Measurements from ENCODE around the gene MDM2. TPM values are rescaled to one million over a fixed set of nuclear protein-coding genes. Genes with fewer than 3 reads are reported as not detected.

The MDM2 gene
- total and polyA plus RNA-seq, 2 of the 8 experiments (the other 6 are each of a cell fraction or from before 2014, with no cell fraction given) = 15.1 to 115 TPM

- H3K23me2 ChIP-seq (ENCODE audit: low read depth, low read length) = no peaks in the 10 kb centered on the region
- H2AFZ ChIP-seq (ENCODE audit: low read length) = no peak overlapping the region
- no peak overlapping the region for H3K14ac ChIP-seq (ENCODE audit: insufficient read length)
- no peak overlapping the region for H2AK5ac ChIP-seq (ENCODE audit: low read depth, low read length)
- H3K4me3 ChIP-seq (ENCODE audit: extremely low read depth in 1 of 4, insufficient read depth in 2 of 4, low read depth in 3 of 4, low read length in 4 of 4) = no peak overlapping the region
- no peaks in the 10 kb centered on the region for H3K79me1 ChIP-seq (ENCODE audit: low read depth, low read length)
- no peak for DNase-seq (ENCODE audit: low read depth in 1 of 2, low spot score in 2 of 2)
- no peaks in the 10 kb centered on the region for H3K27me3 ChIP-seq (replicated peaks in 1 of 4; ENCODE audit: control insufficient read depth in 3 of 4, extremely low read depth in 1 of 4, insufficient read depth in 3 of 4, low read length in 3 of 4)
- CTCF ChIA-PET (ENCODE audit: partially characterized antibody) = interaction anchor here (0.8 to 1.4 kb wide), 4 partner anchors 11 to 241 kb away, joined by 3 to 5 read pairs (median 4); partner anchors contain the start of gene MDM2
- no peak overlapping the region for H2BK12ac ChIP-seq (ENCODE audit: low read depth, low read length)
- H4K5ac ChIP-seq (ENCODE audit: insufficient read length, low read depth, low read length) = no peak overlapping the region
- no peaks in the 10 kb centered on the region for H3K9me3 ChIP-seq (ENCODE audit: insufficient read depth in 2 of 2, low read depth in 1 of 2, low read length in 1 of 2)
- H3K9ac ChIP-seq (replicated peaks in 1 of 4; ENCODE audit: extremely low read depth in 1 of 4, low read depth in 3 of 4, low read length in 3 of 4) = no peak overlapping the region
- H2BK120ac ChIP-seq (replicated peaks; ENCODE audit: low read depth, low read length) = no peak overlapping the region
- no peak overlapping the region for H4K8ac ChIP-seq (ENCODE audit: extremely low read depth, insufficient read depth, low read length)
- H3K4me2 ChIP-seq (ENCODE audit: insufficient read depth in 1 of 2, low read depth in 2 of 2, low read length in 2 of 2) = no peak overlapping the region
- H4K20me1 ChIP-seq (replicated peaks in 1 of 2; ENCODE audit: control insufficient read depth in 1 of 2, insufficient read depth in 2 of 2, low read length in 2 of 2) = peaks cover 2 to 4% of the 10 kb centered on the region in 2 experiments
- WGBS, 2 experiments (ENCODE audit: extremely low coverage in 1 of 2, insufficient coverage in 1 of 2, insufficient read length in 1 of 2, insufficient replicate concordance in 2 of 2, low coverage in 1 of 2, low lambda C conversion rate in 2 of 2, missing lambda C conversion rate in 1 of 2) = 91% methylated on average over 7 of the region's 7 CpGs; no CpG with 5 or more reads in 1 of the 2 experiments
- H4K91ac ChIP-seq (replicated peaks; ENCODE audit: insufficient read length, low read length) = no peak overlapping the region
- no peak overlapping the region for H3K18ac ChIP-seq (ENCODE audit: extremely low read depth, low read length)
- peaks cover 0 to 4% of the 10 kb centered on the region in 2 experiments; a peak in 1 of 4 replicates for H3K79me2 ChIP-seq (ENCODE audit: control insufficient read depth in 1 of 2, insufficient read depth in 2 of 2, low read length in 2 of 2)
- no peak overlapping the region for H3K27ac ChIP-seq (ENCODE audit: low read depth, low read length)
- no peak for FAIRE-seq
- no peak overlapping the region for H3K23ac ChIP-seq (ENCODE audit: insufficient read length)
- no peak overlapping the region for H2BK5ac ChIP-seq (ENCODE audit: low read depth, low read length)
- no peak overlapping the region for H2BK20ac ChIP-seq (ENCODE audit: low read length)
- peaks cover 0 to 3% (median 1%) of the 10 kb centered on the region in 4 experiments; a peak in 1 of 7 replicates for H3K4me1 ChIP-seq (replicated peaks in 1 of 4; ENCODE audit: control insufficient read depth in 3 of 4, insufficient read depth in 4 of 4, low read length in 3 of 4)
- H3K36me3 ChIP-seq (ENCODE audit: control insufficient read depth in 2 of 4, insufficient read depth in 4 of 4, low read length in 3 of 4) = peaks cover 8 to 89% (median 38%) of the 10 kb centered on the region in 4 experiments; a peak in 7 of 8 replicates
- POLR2A ChIA-PET (ENCODE audit: partially characterized antibody) = interaction anchor here (0.9 to 1.6 kb wide), 4 partner anchors 10 to 21 kb away, joined by 3 to 12 read pairs (median 6); partner anchors contain the start of gene MDM2
- no peak overlapping the region for H3K4ac ChIP-seq (replicated peaks; ENCODE audit: insufficient read length, low read depth, low read length)
- H2BK15ac ChIP-seq (ENCODE audit: low read length) = no peak overlapping the region
- no peak overlapping the region for H3K56ac ChIP-seq (replicated peaks; ENCODE audit: insufficient read length, low read depth, low read length)
These were observed 20.7 kb downstream of the MDM2 start for GRCh38 chr12:68828672-68829068.

Data from H1 (cell line).